K562 (cell line): ENCODE data around the gene ACER3. TPM values are rescaled to one million over a fixed set of nuclear protein-coding genes. Genes with fewer than 3 reads are reported as not detected.

ENCODE experiments used
- ARID1B ChIP-seq: fragments of 450-650 bp; IDR thresholded peaks from 2 replicates; pipeline ENCODE4 v1.6.1; 2016; ENCODE audit warnings: antibody characterized with exemption, mild to moderate bottlenecking, inconsistent platforms
- ATF7 ChIP-seq: fragments of 450-650 bp; IDR thresholded peaks from 2 replicates; pipeline ENCODE4 v1.7.1; 2014; ENCODE audit warnings: mild to moderate bottlenecking, moderate library complexity
- C11orf30 ChIP-seq: fragments of 450-650 bp; IDR thresholded peaks from 2 replicates; pipeline ENCODE4 v1.6.1; 2016; ENCODE audit warnings: low read depth, mild to moderate bottlenecking
- EZH2 ChIP-seq: IDR thresholded peaks from 2 replicates; pipeline ENCODE4 v1.6.1; 2012; ENCODE audit warnings: low read depth, mild to moderate bottlenecking, inconsistent platforms, low read length, borderline replicate concordance
- FOXM1 ChIP-seq, 2 experiments: fragments of 450-650 bp in 1 of 2; sonication (generic) in 1 of 2; formaldehyde crosslinking in 1 of 2; IDR thresholded peaks; 2 replicates each; pipeline versions ENCODE4 v1.6.1 to v1.9.0; 2017 to 2022; ENCODE audit warnings: low read depth in 2 of 2, mild to moderate bottlenecking in 2 of 2, missing genetic modification reagents in 1 of 2, moderate library complexity in 1 of 2
- HIVEP1 ChIP-seq: fragments of 250-450 bp; sonication (Bioruptor Pico); IDR thresholded peaks from 2 replicates; pipeline ENCODE4 v1.4.0; 2020; ENCODE audit warnings: mild to moderate bottlenecking
- NFE2 ChIP-seq: IDR thresholded peaks from 2 replicates; pipeline ENCODE4 v1.6.1; 2014; ENCODE audit warnings: antibody characterized with exemption, low read depth
- POLR3G ChIP-seq: IDR thresholded peaks from 2 replicates; pipeline ENCODE4 v1.6.1; 2011; ENCODE audit not compliant: insufficient read length, insufficient replicate concordance; ENCODE audit errors: extremely low read depth
- RAD51 ChIP-seq: fragments of 450-650 bp; IDR thresholded peaks from 2 replicates; pipeline ENCODE4 v1.7.1; 2016; ENCODE audit warnings: low read depth, mild to moderate bottlenecking, borderline replicate concordance
- SMARCC2 ChIP-seq: fragments of 450-650 bp; IDR thresholded peaks from 2 replicates; pipeline ENCODE4 v1.6.1; 2017; ENCODE audit warnings: antibody characterized with exemption, moderate library complexity, mild to moderate bottlenecking, low read depth
- SRSF3 ChIP-seq: fragments of 200-400 bp; formaldehyde crosslinking; IDR thresholded peaks from 2 replicates; pipeline ENCODE4 v1.6.1; 2016; ENCODE audit warnings: mild to moderate bottlenecking, low read length, moderate library complexity; ENCODE audit not compliant: insufficient read depth
- TGIF2 ChIP-seq: sonication (generic); formaldehyde crosslinking; IDR thresholded peaks from 2 replicates; pipeline ENCODE4 v1.8.1; 2022; ENCODE audit warnings: mild to moderate bottlenecking, missing genetic modification reagents, moderate library complexity
- THRAP3 ChIP-seq: fragments of 450-650 bp; IDR thresholded peaks from 2 replicates; pipeline ENCODE4 v1.6.1; 2016; ENCODE audit warnings: mild to moderate bottlenecking, inconsistent platforms, borderline replicate concordance
- ZFPM2 ChIP-seq: fragments of 250-450 bp; sonication (Bioruptor Pico); IDR thresholded peaks from 2 replicates; pipeline ENCODE4 v1.5.1; 2022; ENCODE audit warnings: mild to moderate bottlenecking
- ZNF740 ChIP-seq, 3 experiments: fragments of 200-800 bp in 1 of 3; sonication (Bioruptor generic) in 1 of 3; sonication (generic) in 1 of 3; formaldehyde crosslinking in 1 of 3; IDR thresholded peaks; 2 replicates each; pipeline versions ENCODE4 v1.6.1 to v1.8.0; 2016 to 2022; ENCODE audit warnings: mild to moderate bottlenecking in 2 of 3, missing compliant biosample characterization in 2 of 3, missing genetic modification characterization in 2 of 3, missing genetic modification reagents in 1 of 3
- ZNF766 ChIP-seq: fragments of 200-800 bp; sonication (Bioruptor generic); conservative IDR thresholded peaks from 2 replicates; pipeline ENCODE4 v1.6.1; 2016; ENCODE audit warnings: missing genetic modification characterization, missing compliant biosample characterization
- polyA plus RNA-seq, 8 experiments: library from polyadenylated mRNA; depleted of rRNA in 4 of 8; stranded (reverse) in 5 of 8; unstranded in 3 of 8; fragments of >200 nt; fragmentation: Nextera tagmentation in 2 of 8; fragmentation: Illumina TruSeq in 1 of 8; extraction: Ambion mirVana in 2 of 8; extraction: Trizol in 1 of 8; gene quantifications; 2 replicates each; pipeline versions ENCODE4 v1.2.1 to v1.2.3, GENCODE V29; 2011 to 2014; ENCODE audit warnings: inconsistent platforms in 1 of 8, missing spikeins in 1 of 8
- total RNA-seq, 7 experiments: library from RNA; depleted of rRNA in 6 of 7; stranded (reverse); fragments of >200 nt in 6 of 7; fragmentation: Illumina TruSeq in 2 of 7; extraction: Trizol in 2 of 7; gene quantifications; 2 replicates each; pipeline versions ENCODE4 v1.2.1 to v1.2.3, GENCODE V29; 2011 to 2021; ENCODE audit warnings: low replicate concordance in 1 of 7
- TF ChIP-seq, protein P1 (sequence below): fragments of 200-800 bp; sonication (Bioruptor generic); IDR thresholded peaks from 2 replicates; pipeline ENCODE4 v1.6.1; 2017; ENCODE audit warnings: missing genetic modification characterization, missing compliant biosample characterization
- TF ChIP-seq, protein P2 (sequence below), 2 experiments: fragments of 450-650 bp in 1 of 2; sonication (generic) in 1 of 2; formaldehyde crosslinking in 1 of 2; IDR thresholded peaks in 1 of 2; conservative IDR thresholded peaks in 1 of 2; 2 replicates each; pipeline versions ENCODE4 v1.6.1 to v1.8.1; 2016 to 2023; ENCODE audit warnings: mild to moderate bottlenecking in 2 of 2, moderate library complexity in 2 of 2, inconsistent platforms in 1 of 2, missing genetic modification reagents in 1 of 2
- TF ChIP-seq, protein P3 (sequence below): sonication (generic); formaldehyde crosslinking; IDR thresholded peaks from 2 replicates; pipeline ENCODE4 v1.8.1; 2022; ENCODE audit warnings: missing genetic modification reagents
- TF ChIP-seq, protein P4 (sequence below): sonication (generic); formaldehyde crosslinking; IDR thresholded peaks from 2 replicates; pipeline ENCODE4 v1.5.0; 2020; ENCODE audit warnings: missing genetic modification reagents

ACER3 gene
- total and polyA plus RNA-seq, 9 of the 15 experiments (the other 6 are each of a cell fraction or from before 2014, with no cell fraction given): 2.0 to 23.8 (median 9.5) TPM

DNA sequence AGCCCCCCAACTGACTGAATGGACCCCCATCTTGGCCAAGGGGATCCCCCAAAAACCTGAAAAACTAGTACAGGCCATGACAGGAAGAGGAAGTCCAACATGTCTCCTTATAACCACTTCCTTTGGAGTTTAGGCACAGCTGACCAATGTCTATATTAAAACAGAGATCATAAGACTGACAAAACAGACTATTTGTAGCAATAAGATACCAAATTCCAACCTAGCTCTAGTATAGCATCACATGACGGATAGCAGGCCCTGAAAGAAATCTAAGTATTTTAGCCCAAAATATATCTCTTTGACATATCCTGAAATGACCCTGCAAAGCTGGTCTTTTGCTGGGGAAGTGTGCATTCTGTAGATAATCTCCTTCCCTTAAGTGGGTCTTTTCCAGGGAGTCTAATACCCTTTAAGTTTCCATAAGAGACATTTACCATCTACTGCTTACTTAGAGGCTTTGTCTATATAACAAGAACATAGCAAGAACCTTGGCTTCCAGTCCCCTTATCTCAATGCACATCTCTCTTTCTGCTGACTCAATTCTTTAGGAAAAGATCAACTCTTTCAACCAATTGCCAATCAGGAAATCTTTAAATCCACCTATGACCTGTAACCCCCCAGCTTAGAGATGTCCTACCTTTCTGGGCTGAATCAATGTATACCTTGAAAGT lies 34.9 kb upstream of the ACER3 start (continued):
- TF ChIP-seq, protein P1, sequence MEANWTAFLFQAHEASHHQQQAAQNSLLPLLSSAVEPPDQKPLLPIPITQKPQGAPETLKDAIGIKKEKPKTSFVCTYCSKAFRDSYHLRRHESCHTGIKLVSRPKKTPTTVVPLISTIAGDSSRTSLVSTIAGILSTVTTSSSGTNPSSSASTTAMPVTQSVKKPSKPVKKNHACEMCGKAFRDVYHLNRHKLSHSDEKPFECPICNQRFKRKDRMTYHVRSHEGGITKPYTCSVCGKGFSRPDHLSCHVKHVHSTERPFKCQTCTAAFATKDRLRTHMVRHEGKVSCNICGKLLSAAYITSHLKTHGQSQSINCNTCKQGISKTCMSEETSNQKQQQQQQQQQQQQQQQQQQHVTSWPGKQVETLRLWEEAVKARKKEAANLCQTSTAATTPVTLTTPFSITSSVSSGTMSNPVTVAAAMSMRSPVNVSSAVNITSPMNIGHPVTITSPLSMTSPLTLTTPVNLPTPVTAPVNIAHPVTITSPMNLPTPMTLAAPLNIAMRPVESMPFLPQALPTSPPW (CRISPR knock-in tag): no peak
- TF ChIP-seq ATF7: 0 out of 2 replicates have a peak, but pooled peaks have one; percentile 25
- peak; percentile 31; the same call in 1 of the 2 replicates for TF ChIP-seq NFE2
- TF ChIP-seq ZFPM2: no peak
- TF ChIP-seq, protein P2, sequence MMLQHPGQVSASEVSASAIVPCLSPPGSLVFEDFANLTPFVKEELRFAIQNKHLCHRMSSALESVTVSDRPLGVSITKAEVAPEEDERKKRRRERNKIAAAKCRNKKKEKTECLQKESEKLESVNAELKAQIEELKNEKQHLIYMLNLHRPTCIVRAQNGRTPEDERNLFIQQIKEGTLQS (IDR thresholded peaks at IDR 0.05): no peak
- TF ChIP-seq, protein P2 (CRISPR knock-in tag; conservative IDR thresholded peaks at IDR 0.05): no peak
- TF ChIP-seq POLR3G: no peak
- no peak for TF ChIP-seq SRSF3
- TF ChIP-seq, protein P3, sequence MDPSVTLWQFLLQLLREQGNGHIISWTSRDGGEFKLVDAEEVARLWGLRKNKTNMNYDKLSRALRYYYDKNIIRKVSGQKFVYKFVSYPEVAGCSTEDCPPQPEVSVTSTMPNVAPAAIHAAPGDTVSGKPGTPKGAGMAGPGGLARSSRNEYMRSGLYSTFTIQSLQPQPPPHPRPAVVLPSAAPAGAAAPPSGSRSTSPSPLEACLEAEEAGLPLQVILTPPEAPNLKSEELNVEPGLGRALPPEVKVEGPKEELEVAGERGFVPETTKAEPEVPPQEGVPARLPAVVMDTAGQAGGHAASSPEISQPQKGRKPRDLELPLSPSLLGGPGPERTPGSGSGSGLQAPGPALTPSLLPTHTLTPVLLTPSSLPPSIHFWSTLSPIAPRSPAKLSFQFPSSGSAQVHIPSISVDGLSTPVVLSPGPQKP: no peak
- no peak for TF ChIP-seq ZNF740 (CRISPR knock-in tag; IDR thresholded peaks at IDR 0.05)
- no peak for TF ChIP-seq ZNF740 (tag; IDR thresholded peaks at IDR 0.05)
- peak; percentile 70; the same call in 1 of the 2 replicates for TF ChIP-seq ZNF766 (CRISPR knock-in tag)
- no peak for TF ChIP-seq FOXM1 (IDR thresholded peaks at IDR 0.05; ENCODE audit: low read depth)
- no peak for TF ChIP-seq FOXM1 (CRISPR knock-in tag; IDR thresholded peaks at IDR 0.05; ENCODE audit: low read depth)
- peak; percentile 56; the same call in 1 of the 2 replicates for TF ChIP-seq RAD51
- no peak for TF ChIP-seq HIVEP1 (CRISPR knock-in tag)
- TF ChIP-seq ARID1B: peak; percentile 80
- no peak for TF ChIP-seq TGIF2 (CRISPR knock-in tag)
- peak; percentile 58; the same call in 1 of the 2 replicates for TF ChIP-seq SMARCC2
- TF ChIP-seq THRAP3: no peak
- TF ChIP-seq EZH2: no peak
- peak; percentile 95 for TF ChIP-seq C11orf30
- TF ChIP-seq, protein P4, sequence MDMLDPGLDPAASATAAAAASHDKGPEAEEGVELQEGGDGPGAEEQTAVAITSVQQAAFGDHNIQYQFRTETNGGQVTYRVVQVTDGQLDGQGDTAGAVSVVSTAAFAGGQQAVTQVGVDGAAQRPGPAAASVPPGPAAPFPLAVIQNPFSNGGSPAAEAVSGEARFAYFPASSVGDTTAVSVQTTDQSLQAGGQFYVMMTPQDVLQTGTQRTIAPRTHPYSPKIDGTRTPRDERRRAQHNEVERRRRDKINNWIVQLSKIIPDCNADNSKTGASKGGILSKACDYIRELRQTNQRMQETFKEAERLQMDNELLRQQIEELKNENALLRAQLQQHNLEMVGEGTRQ (CRISPR knock-in tag): no peak
